IMR-90 (cell line): ENCODE results near the gene SLC25A14. TPM values are rescaled to one million over a fixed set of nuclear protein-coding genes. Genes with fewer than 3 reads are reported as not detected.

ENCODE experiments used
- ATAC-seq: fragments of 200-7000 bp; cut with Tn5 transposase; 2 replicates; pipeline ENCODE4 v1.9.1; 2020; ENCODE audit warnings: low read depth, mild to moderate bottlenecking, moderate library complexity
- BruUV-seq: library from RNA; stranded (reverse); fragments of 400-500 nt; replicated peaks from 2 replicates; lab custom pipeline; 2021; lab: Mats Ljungman, UMichigan
- CTCF ChIA-PET: fragments of 300-600 bp; formaldehyde crosslinking; extraction: SDS; loops from one replicate; lab custom pipeline; 2021; ENCODE audit warnings: antibody characterized with exemption; lab: Yijun Ruan, JAX
- POLR2A ChIA-PET: fragments of 300-600 bp; sonication (Branson Sonifier 250); formaldehyde crosslinking; loops from one replicate; lab custom pipeline; 2022; ENCODE audit warnings: antibody characterized with exemption; ENCODE audit not compliant: unreplicated experiment; lab: Charles Lee
- DNase-seq: peaks from one replicate; pipeline ENCODE4 v3.0.0; 2013
- H2AFZ ChIP-seq: replicated peaks from 2 replicates; pipeline ENCODE3; 2013; ENCODE audit warnings: low read length, mild to moderate bottlenecking; ENCODE audit not compliant: poor library complexity
- H2AK5ac ChIP-seq: 2 replicates; pipeline ENCODE4 v1.6.1; 2013; ENCODE audit warnings: low read depth, low read length, inconsistent platforms
- H2AK9ac ChIP-seq: replicated peaks from 2 replicates; pipeline ENCODE3; 2013; ENCODE audit warnings: mild to moderate bottlenecking, low read depth, low read length, moderate library complexity; ENCODE audit not compliant: poor library complexity
- H2BK120ac ChIP-seq: 2 replicates; pipeline ENCODE4 v1.6.1; 2013; ENCODE audit warnings: low read depth, low read length, inconsistent platforms
- H2BK15ac ChIP-seq: 3 replicates; pipeline ENCODE4 v1.6.1; 2013; ENCODE audit warnings: low read depth, low read length, inconsistent platforms
- H2BK20ac ChIP-seq: 2 replicates; pipeline ENCODE4 v1.6.1; 2013; ENCODE audit warnings: low read depth, mild to moderate bottlenecking, inconsistent platforms, low read length, moderate library complexity
- H2BK5ac ChIP-seq: 2 replicates; pipeline ENCODE4 v1.6.1; 2013; ENCODE audit warnings: mild to moderate bottlenecking, low read depth, low read length, inconsistent platforms; ENCODE audit not compliant: poor library complexity, severe bottlenecking
- H3K14ac ChIP-seq: replicated peaks from 2 replicates; pipeline ENCODE4 v1.6.1; 2013; ENCODE audit warnings: low read depth, low read length, inconsistent platforms
- H3K18ac ChIP-seq: 2 replicates; pipeline ENCODE4 v1.6.1; 2013; ENCODE audit warnings: low read depth, low read length, control low read depth
- H3K23ac ChIP-seq: 2 replicates; pipeline ENCODE4 v1.6.1; 2013; ENCODE audit warnings: low read depth, low read length, inconsistent platforms
- H3K27ac ChIP-seq: 2 replicates; pipeline ENCODE4 v1.5.1; 2013; ENCODE audit warnings: mild to moderate bottlenecking, control low read depth, low read length; ENCODE audit not compliant: insufficient read depth
- H3K27me3 ChIP-seq: 2 replicates; pipeline ENCODE4 v1.6.1; 2013; ENCODE audit warnings: low read length; ENCODE audit not compliant: control insufficient read depth, insufficient read depth
- H3K36me3 ChIP-seq: 2 replicates; pipeline ENCODE4 v1.6.1; 2013; ENCODE audit warnings: low read length, mixed read lengths; ENCODE audit not compliant: control insufficient read depth, insufficient read depth
- H3K4ac ChIP-seq: 2 replicates; pipeline ENCODE4 v1.6.1; 2013; ENCODE audit warnings: low read depth, low read length, inconsistent platforms
- H3K4me1 ChIP-seq: 2 replicates; pipeline ENCODE4 v1.6.1; 2013; ENCODE audit warnings: low read length, mixed read lengths; ENCODE audit not compliant: control insufficient read depth, insufficient read depth
- H3K4me2 ChIP-seq: 2 replicates; pipeline ENCODE4 v1.6.1; 2013; ENCODE audit warnings: low read depth, mild to moderate bottlenecking, control low read depth, low read length, moderate library complexity
- H3K4me3 ChIP-seq: 2 replicates; pipeline ENCODE4 v1.5.1; 2013; ENCODE audit warnings: low read depth, mild to moderate bottlenecking, control low read depth, low read length, moderate library complexity; ENCODE audit not compliant: insufficient read depth
- H3K56ac ChIP-seq: 2 replicates; pipeline ENCODE4 v1.6.1; 2013; ENCODE audit warnings: low read length, inconsistent platforms; ENCODE audit not compliant: insufficient read depth; ENCODE audit errors: extremely low read depth
- H3K79me1 ChIP-seq, 2 experiments: 2 replicates each; pipeline ENCODE4 v1.6.1; 2013; ENCODE audit warnings: low read length in 2 of 2, inconsistent platforms in 1 of 2, low read depth in 1 of 2
- H3K9ac ChIP-seq: 2 replicates; pipeline ENCODE4 v1.6.1; 2013; ENCODE audit warnings: low read depth, low read length, control low read depth
- H3K9me1 ChIP-seq: 2 replicates; pipeline ENCODE4 v1.6.1; 2013; ENCODE audit warnings: low read length, inconsistent platforms; ENCODE audit not compliant: insufficient read depth
- H3K9me3 ChIP-seq: 2 replicates; pipeline ENCODE4 v1.6.1; 2013; ENCODE audit warnings: low read length; ENCODE audit not compliant: control insufficient read depth, insufficient read depth
- H4K20me1 ChIP-seq: 2 replicates; pipeline ENCODE4 v1.6.1; 2013; ENCODE audit warnings: low read length, inconsistent platforms; ENCODE audit not compliant: insufficient read depth
- H4K5ac ChIP-seq: 2 replicates; pipeline ENCODE4 v1.6.1; 2013; ENCODE audit warnings: mild to moderate bottlenecking, low read depth, low read length, control low read depth
- H4K8ac ChIP-seq, 2 experiments: 2 replicates each; pipeline ENCODE4 v1.6.1; 2013; ENCODE audit warnings: low read depth in 2 of 2, low read length in 2 of 2, control low read depth in 1 of 2, inconsistent platforms in 1 of 2
- H4K91ac ChIP-seq: 2 replicates; pipeline ENCODE4 v1.6.1; 2013; ENCODE audit warnings: low read depth, low read length, inconsistent platforms; ENCODE audit not compliant: insufficient read depth
- BHLHE40 ChIP-seq: fragments of 150-350 bp; IDR thresholded peaks from 2 replicates; pipeline ENCODE4 v1.6.1; 2016; ENCODE audit warnings: mild to moderate bottlenecking, low read depth, low read length
- CEBPB ChIP-seq: IDR thresholded peaks from 2 replicates; pipeline ENCODE4 v1.6.1; 2012; ENCODE audit warnings: low read depth, low read length, improper control_type of control experiment
- CHD1 ChIP-seq: IDR thresholded peaks from 2 replicates; pipeline ENCODE4 v1.6.1; 2012; ENCODE audit warnings: low read depth, low read length, improper control_type of control experiment
- CTCF ChIP-seq: conservative IDR thresholded peaks from 2 replicates; pipeline ENCODE4 v1.5.1; 2012; ENCODE audit warnings: mild to moderate bottlenecking, low read depth, low read length, improper control_type of control experiment
- ELK1 ChIP-seq: fragments of 150-350 bp; IDR thresholded peaks from 2 replicates; pipeline ENCODE4 v1.6.1; 2016; ENCODE audit warnings: low read depth, mild to moderate bottlenecking, low read length, moderate library complexity, borderline replicate concordance
- FOS ChIP-seq: fragments of 150-350 bp; IDR thresholded peaks from 2 replicates; pipeline ENCODE4 v1.6.1; 2016; ENCODE audit warnings: low read depth, low read length
- MAFK ChIP-seq: IDR thresholded peaks from 2 replicates; pipeline ENCODE4 v1.6.1; 2012; ENCODE audit warnings: low read depth, low read length, improper control_type of control experiment
- MAZ ChIP-seq: IDR thresholded peaks from 2 replicates; pipeline ENCODE4 v1.6.1; 2012; ENCODE audit warnings: low read depth, mild to moderate bottlenecking, low read length, improper control_type of control experiment, moderate library complexity, borderline replicate concordance
- MXI1 ChIP-seq: IDR thresholded peaks from 2 replicates; pipeline ENCODE4 v1.6.1; 2012; ENCODE audit warnings: low read depth, mild to moderate bottlenecking, low read length, moderate library complexity, borderline replicate concordance
- NFE2L2 ChIP-seq: fragments of 150-350 bp; IDR thresholded peaks from 2 replicates; pipeline ENCODE4 v1.6.1; 2016; ENCODE audit warnings: low read depth, mild to moderate bottlenecking, low read length
- POLR2A ChIP-seq: IDR thresholded peaks from 2 replicates; pipeline ENCODE4 v1.6.1; 2012; ENCODE audit warnings: mild to moderate bottlenecking, low read depth, low read length
- RAD21 ChIP-seq: IDR thresholded peaks from 2 replicates; pipeline ENCODE4 v1.6.1; 2012; ENCODE audit warnings: low read length, improper control_type of control experiment
- RCOR1 ChIP-seq: IDR thresholded peaks from 2 replicates; pipeline ENCODE4 v1.6.1; 2012; ENCODE audit warnings: mild to moderate bottlenecking, low read length, improper control_type of control experiment; ENCODE audit not compliant: insufficient replicate concordance
- RFX5 ChIP-seq: IDR thresholded peaks from 2 replicates; pipeline ENCODE4 v1.8.0; 2012; ENCODE audit warnings: low read depth, mild to moderate bottlenecking, low read length, moderate library complexity
- SMC3 ChIP-seq: fragments of 150-350 bp; IDR thresholded peaks from 2 replicates; pipeline ENCODE4 v1.6.1; 2016; ENCODE audit warnings: low read depth, mild to moderate bottlenecking, antibody characterized with exemption, low read length, moderate library complexity
- USF2 ChIP-seq: fragments of 150-350 bp; IDR thresholded peaks from 2 replicates; pipeline ENCODE4 v1.6.1; 2017; ENCODE audit warnings: mild to moderate bottlenecking, antibody characterized with exemption, low read length, low read depth
- WGBS, 2 experiments: methylation state at CpG; one replicate each; pipeline versions ENCODE4 v1.1.5 to v1.1.7; 2013; ENCODE audit warnings: missing lambda C conversion rate in 2 of 2; ENCODE audit not compliant: insufficient read length in 1 of 2; ENCODE audit errors: extremely low coverage in 2 of 2; 5-methylcytosine and 5-hydroxymethylcytosine counted together
- dilution Hi-C: fragments of 300-500 bp; cut with HindIII; formaldehyde crosslinking; loops from one replicate; pipeline ENCODE4 v1.14.3; 2018; ENCODE audit warnings: low sequenced_read_pairs; ENCODE audit not compliant: unreplicated experiment
- in situ Hi-C: fragments of 300-500 bp; cut with MboI; formaldehyde crosslinking; loops from 3 replicates; pipeline ENCODE4 v1.14.3; 2019; ENCODE audit warnings: low sequenced_read_pairs, inconsistent platforms, mixed read lengths
- intact Hi-C: fragments of 100-400 bp; cut with micrococcal nuclease; formaldehyde crosslinking; loops from 2 replicates; pipeline ENCODE4 v1.10.0; 2022
- polyA plus RNA-seq, 3 experiments: library from polyadenylated mRNA; depleted of rRNA; stranded (reverse); fragments of >200 nt; gene quantifications; 2 replicates each; pipeline ENCODE4 v1.2.3, GENCODE V29; 2012; ENCODE audit warnings: low replicate concordance in 1 of 3
- total RNA-seq: library from RNA; depleted of rRNA; stranded (reverse); fragments of >200 nt; gene quantifications from 2 replicates; pipeline ENCODE4 v1.2.3, GENCODE V29; 2012

SLC25A14 gene
- total and polyA plus RNA-seq, 2 of the 4 experiments (the other 2 are of a cell fraction), result 13.8 TPM

- no peaks in the 10 kb centered on the region for H3K36me3 ChIP-seq
- H3K4ac ChIP-seq, result no peak overlapping the region
- H2AK9ac ChIP-seq, result no peak overlapping the region
- H4K8ac ChIP-seq, result no peak overlapping the region
- DNase-seq (no peak), ATAC-seq (no peak)
- no peak overlapping the region for H2BK120ac ChIP-seq
- no peak overlapping the region for H4K91ac ChIP-seq
- TF ChIP-seq CEBPB, result no peak
- no peak for TF ChIP-seq POLR2A
- TF ChIP-seq ELK1, result no peak
- no peak for TF ChIP-seq RCOR1
- TF ChIP-seq CHD1, result no peak
- TF ChIP-seq SMC3, result no peak
- TF ChIP-seq NFE2L2, result no peak
- no peak for TF ChIP-seq USF2
- no peak for TF ChIP-seq FOS
- TF ChIP-seq MXI1, result no peak
- TF ChIP-seq MAZ, result no peak
- no peak for TF ChIP-seq RFX5
- no peak for TF ChIP-seq MAFK
- TF ChIP-seq RAD21, result no peak
- no peak for TF ChIP-seq BHLHE40
- TF ChIP-seq CTCF, result no peak
- no TSS peak for BruUV-seq
- H3K9me1 ChIP-seq, result no peaks in the 10 kb centered on the region
- H3K23ac ChIP-seq, result no peak overlapping the region
- H3K9me3 ChIP-seq, result no peaks in the 10 kb centered on the region
- H3K4me2 ChIP-seq, result no peak overlapping the region
- no peak overlapping the region for H2BK15ac ChIP-seq
- no peak overlapping the region for H2BK5ac ChIP-seq
- no peak overlapping the region for H3K14ac ChIP-seq
- CTCF ChIA-PET, result interaction anchor here (1.0 to 1.3 kb wide), 2 partner anchors 10 to 16 kb away, joined by 3 to 4 read pairs; no protein-coding TSS in a partner anchor
- in situ Hi-C loops, result no loop called here
- no peaks in the 10 kb centered on the region for H4K20me1 ChIP-seq
- H3K4me3 ChIP-seq, result no peak overlapping the region
- H3K4me1 ChIP-seq, result no peaks in the 10 kb centered on the region
- no peak overlapping the region for H3K27ac ChIP-seq
- H3K9ac ChIP-seq, result no peak overlapping the region
- intact Hi-C loops, result loop anchor here (2.0 kb wide), 1 partner anchor 587 kb away; no protein-coding TSS in a partner anchor
- no peak overlapping the region for H2AFZ ChIP-seq
- dilution Hi-C loops, result no loop called here
- H2BK20ac ChIP-seq, result no peak overlapping the region
- H3K56ac ChIP-seq, result no peak overlapping the region
- no peak overlapping the region for H2AK5ac ChIP-seq
- H3K27me3 ChIP-seq, result peaks cover 2% of the 10 kb centered on the region; the same call in 1 of the 2 replicates
- POLR2A ChIA-PET, result interaction anchor here (0.7 kb wide), 1 partner anchor 1229 kb away, joined by 3 read pairs; no protein-coding TSS in a partner anchor
- WGBS, 2 experiments, result no CpG with 5 or more reads among the region's 3 CpGs
- H3K79me1 ChIP-seq, result no peaks in the 10 kb centered on the region
- H4K5ac ChIP-seq, result no peak overlapping the region
- H3K18ac ChIP-seq, result no peak overlapping the region
Measured at GRCh38 chrX:130330146-130330545, 9.6 kb upstream of the SLC25A14 start.
